HL-60/S4 (cell line): Measurements from ENCODE around the gene SLC7A4.
"Not testable (repeated sequence)": the region's sequence is repeated elsewhere in the genome, so short reads cannot be mapped to it uniquely, and the experiment has no call there.

Experiments
- in situ Hi-C: fragments of 300-500 bp; cut with MboI; formaldehyde crosslinking; loops from 2 replicates; pipeline ENCODE4 v1.14.3; 2022; ENCODE audit warnings: low sequenced_read_pairs

SLC7A4 gene

DNA sequence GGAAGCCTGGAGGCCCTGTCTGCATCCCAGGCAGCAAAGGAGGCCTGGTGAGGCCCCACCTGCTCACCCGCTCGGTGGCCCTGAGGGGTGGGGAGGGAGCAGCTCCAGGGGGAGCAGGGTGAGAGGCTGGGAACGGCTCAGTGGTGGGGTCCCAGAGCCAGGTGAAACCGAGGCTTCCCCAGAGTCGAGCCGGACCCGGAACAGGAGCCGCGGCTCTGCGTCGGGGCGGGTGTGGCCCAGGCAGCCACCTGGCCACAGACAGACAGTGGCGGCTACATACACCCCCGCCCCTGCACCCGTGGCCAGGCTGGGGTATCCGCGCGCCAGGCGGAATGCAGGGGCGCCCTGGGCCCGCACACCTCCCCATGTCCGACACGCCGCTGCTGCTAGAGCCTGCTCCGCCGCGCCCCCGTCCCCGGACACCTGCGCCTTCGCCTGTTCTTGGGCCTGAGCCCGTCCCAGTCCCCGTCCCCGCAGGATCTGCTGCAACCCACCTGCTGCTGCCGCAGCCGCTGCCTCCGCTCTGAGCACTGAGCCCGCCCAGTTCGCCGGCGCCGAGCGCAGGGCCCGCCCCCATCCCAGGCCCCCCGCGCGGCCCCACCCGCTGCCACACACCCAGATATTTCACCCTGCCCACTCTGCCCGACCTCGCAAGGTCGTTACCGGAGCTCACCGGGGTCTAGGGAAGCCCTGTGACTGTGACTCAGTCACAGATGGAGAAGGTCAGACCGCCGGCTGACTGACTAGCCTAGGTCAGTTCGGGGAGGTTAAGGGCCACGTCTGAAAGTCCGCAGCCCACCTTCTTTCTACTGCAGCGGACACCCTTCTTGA is at the start of gene SLC7A4:
Gene SLC7A4 (minus strand): TSS at position 525 of the 831 bp plus-strand sequence. CDS start 749 bp downstream, outside the sequence.
- in situ Hi-C loops: no loop called here

- in situ Hi-C loops: no loop called here
Observed at GRCh38 chr22:21080435-21081137, 48.2 kb upstream of the SLC7A4 start.

DNA sequence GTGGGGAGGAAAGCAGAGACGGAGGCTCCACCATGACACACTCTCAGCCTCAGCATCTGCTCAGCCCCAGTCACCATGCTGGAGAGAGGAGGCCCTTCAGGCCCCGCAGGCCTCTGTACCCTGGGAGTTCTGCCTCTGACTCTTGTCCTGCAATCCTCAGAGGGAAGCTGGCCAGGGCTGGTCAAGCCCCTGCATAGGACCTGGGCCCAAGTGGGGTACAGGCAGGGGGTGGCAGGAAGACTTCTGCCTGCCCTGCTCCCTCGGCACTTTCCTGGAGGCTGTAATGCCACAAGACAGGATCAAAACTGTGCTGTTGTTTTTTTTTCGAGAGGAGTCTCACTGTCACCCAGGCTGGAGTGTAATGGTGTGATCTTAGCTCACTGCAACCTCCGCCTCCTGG is 47.1 kb upstream of the SLC7A4 start:
- in situ Hi-C loops: no loop called here

DNA sequence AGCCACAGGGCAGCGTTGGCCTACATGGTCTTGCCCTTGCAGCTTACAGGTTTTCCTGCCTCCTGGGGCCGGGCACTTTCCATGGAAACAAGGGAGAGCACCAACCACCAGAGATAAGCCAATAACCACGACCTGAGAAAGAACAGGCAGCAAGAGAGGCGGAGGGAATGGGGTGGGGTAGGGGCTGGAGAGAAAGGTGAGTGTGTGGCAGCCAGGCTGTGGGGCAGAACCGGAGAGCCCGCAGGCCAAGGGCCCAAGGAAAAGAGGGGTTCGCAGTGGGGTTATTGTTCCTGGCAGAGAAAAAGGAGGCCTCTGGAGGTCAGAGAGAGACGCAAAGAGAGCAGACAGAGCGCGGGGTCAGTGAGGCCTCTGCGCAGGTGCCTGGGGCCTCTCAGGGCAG is 46.6 kb upstream of the SLC7A4 start:
- in situ Hi-C loops: no loop called here

GRCh38 chr22:21077884-21078508 is 45.6 kb upstream of the SLC7A4 start:
- in situ Hi-C loops: no loop called here

GRCh38 chr22:21076912-21077625 is 44.7 kb upstream of the SLC7A4 start:
- in situ Hi-C loops: no loop called here

DNA sequence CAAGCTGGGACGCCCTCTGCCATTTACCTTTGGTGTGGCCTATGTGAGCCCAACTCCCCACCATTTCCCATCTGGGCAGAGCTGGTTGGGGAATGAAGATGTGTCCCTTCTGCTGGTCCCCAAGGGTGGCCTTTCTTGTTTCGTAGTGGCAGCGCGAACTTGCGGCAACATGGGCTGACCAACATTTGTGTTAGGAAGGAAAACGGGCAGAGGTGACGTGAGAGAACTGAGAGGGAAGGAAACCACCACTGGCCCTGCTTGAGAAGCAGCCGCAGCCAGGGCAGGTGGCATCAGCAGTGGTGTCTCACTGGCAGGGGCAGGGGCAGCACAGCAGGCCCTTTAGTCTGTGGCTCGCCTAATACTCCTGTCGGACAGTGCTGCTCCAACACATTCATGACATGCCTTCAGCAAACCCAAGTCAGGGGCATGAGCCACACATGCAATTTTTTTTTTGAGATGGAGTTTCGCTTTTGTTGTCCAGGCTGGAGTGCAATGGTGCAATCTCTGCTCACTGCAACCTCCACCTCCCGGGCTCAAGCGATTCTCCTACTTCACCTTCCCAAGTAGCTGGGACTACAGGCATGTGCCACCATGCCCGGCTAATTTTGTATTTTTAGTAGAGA is 43.3 kb upstream of the SLC7A4 start:
- in situ Hi-C loops: no loop called here

GRCh38 chr22:21074102-21074715 is 41.8 kb upstream of the SLC7A4 start:
- in situ Hi-C loops: no loop called here

- in situ Hi-C loops: no loop called here
Observed at GRCh38 chr22:21073482-21073881, 41.1 kb upstream of the SLC7A4 start.

DNA sequence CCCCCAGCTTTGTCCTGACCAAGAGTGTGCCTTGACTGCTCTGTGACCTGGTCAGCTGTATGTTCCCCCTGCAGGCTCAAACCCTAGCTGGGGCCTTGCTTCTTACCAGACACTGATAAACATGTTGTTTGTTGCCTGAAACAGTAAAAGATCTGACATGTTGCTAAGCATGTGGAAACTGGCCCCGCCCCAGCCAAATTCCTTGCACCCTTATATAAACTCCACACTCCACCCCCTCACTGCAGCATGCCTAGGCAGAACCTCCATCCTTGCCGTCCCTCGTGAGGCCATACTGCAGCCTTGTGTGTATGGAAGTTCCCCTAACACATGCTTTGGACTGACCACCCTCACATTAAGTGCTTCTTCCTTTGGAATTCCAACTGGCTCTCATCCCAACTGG is 40.7 kb upstream of the SLC7A4 start:
- in situ Hi-C loops: no loop called here

DNA sequence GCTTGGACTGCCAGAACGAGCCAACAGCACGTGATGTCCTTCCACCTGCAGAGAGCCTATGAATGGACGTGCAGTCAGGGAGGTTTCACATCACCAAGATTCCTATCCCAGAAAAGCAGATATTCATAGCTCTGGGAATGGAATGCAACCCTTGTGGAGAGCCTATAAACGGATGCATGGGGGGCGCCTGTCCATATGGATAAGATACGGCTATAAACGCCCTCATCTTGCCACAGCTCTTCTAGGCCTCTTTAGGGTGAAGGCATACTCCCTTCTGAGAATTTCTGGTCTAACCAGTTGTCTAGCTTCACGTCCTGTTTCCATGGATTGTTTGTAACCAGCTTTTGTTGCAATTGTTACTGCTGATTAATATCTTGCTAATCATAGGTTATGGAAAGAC is 39.4 kb upstream of the SLC7A4 start:
- in situ Hi-C loops: not testable (repeated sequence)

DNA sequence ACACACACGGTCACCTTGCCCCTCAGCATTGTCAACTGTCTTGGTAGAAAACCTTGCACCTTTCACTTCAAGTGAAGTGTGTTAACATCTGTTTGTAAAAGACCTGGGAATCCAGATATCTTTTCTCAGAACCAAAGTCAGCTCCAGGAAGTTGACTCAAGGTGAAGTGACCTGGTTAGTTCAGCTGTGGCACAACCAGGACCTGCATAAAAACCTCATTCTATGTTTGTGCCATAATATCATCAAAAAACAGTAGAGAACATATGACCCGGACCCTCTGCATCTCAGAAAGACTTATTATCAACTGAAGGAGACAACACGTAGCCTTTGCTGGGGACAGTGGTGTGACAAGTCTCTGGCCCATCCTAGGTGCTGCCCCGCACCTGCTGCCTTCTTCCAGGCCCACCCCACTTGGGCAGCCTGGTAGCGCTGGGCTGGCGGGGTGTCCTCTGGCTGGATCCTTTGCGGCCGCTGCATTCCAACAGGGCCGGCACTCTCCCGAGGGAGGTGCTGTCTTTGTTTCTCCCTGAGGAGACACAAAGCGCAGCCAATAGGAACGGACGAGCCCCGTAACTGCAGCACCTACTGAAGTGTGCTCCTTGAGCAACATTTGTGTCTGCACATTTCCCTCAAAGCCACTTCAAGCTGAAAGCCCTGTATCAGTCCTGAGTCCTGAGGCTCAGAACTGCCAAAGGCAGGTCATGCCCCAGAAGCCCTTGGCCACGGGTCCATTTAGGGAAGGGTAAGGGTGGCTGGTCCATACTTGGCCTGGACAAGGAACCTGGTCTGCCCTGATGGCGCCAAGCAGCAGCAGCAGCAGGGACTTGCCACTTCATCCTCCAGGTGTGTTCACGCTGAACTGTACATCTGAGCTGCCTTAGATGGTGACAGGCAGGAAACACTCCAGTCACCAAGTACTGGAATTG is 38.6 kb upstream of the SLC7A4 start:
- in situ Hi-C loops: no loop called here

GRCh38 chr22:21069375-21069774 is 37.0 kb upstream of the SLC7A4 start:
- in situ Hi-C loops: no loop called here

- in situ Hi-C loops: no loop called here
Observed at GRCh38 chr22:21068681-21069276, 36.4 kb upstream of the SLC7A4 start.

- in situ Hi-C loops: no loop called here
Observed at GRCh38 chr22:21067901-21068680, 35.7 kb upstream of the SLC7A4 start.

DNA sequence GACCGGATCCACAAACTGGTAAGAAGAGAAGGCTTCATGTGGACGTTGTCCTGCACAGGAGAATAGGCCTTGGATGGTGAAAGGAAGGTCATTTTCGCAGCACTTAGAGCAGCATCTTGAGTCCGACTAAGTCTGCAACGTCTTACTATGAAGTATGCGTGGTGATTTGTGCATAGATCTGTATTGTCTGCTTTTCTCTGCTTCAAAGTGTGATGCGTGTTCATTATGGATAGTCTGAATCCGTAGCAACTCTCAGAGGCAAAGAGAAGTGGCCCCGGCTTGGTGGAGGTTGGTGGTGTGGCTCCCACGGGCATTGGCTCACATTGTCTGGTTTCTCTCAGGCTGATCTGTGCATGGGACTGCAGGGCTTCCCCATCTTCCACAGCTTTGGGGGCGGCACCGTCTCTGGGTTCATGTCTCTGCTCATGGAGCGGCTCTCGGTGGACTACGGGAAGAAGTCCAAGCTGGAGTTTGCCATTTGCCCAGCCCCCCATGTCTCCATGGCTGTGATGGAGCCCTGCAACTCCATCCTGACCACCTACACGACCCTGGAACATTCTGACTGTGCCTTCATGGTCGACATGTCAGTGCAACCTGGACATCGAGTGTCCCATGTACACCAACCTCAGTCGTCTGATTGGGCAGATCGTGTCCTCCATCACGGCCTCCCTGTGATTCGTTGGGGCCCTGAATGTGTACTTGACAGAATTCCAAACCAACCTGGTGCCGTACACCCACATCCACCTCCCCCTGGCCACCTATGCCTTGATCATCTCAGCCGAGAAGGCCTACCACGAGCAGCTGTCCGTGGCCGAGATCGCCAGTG is 34.9 kb upstream of the SLC7A4 start:
- in situ Hi-C loops: no loop called here
